Effector memory CD4-positive, alpha-beta T cell (primary cell): ENCODE measurements around the gene KRT8.

Source experiments
- DNase-seq, 3 donors: peaks; one replicate each; pipeline ENCODE4 v3.0.0-alpha.2; 2020
- H3K27ac ChIP-seq: 2 replicates; pipeline ENCODE4 v1.7.0; 2013; ENCODE audit warnings: mild to moderate bottlenecking, low read length, moderate library complexity; ENCODE audit not compliant: insufficient read depth, poor library complexity, severe bottlenecking
- H3K27me3 ChIP-seq: replicated peaks from 2 replicates; pipeline ENCODE4 v1.7.0; 2013; ENCODE audit warnings: mild to moderate bottlenecking, low read length; ENCODE audit not compliant: insufficient read depth, control insufficient read depth, poor library complexity, severe bottlenecking
- H3K36me3 ChIP-seq: 2 replicates; pipeline ENCODE4 v1.7.0; 2013; ENCODE audit warnings: mild to moderate bottlenecking, low read length, moderate library complexity; ENCODE audit not compliant: control insufficient read depth, insufficient read depth
- H3K4me1 ChIP-seq: 2 replicates; pipeline ENCODE4 v1.7.0; 2013; ENCODE audit warnings: low read length, mild to moderate bottlenecking; ENCODE audit not compliant: control insufficient read depth, insufficient read depth, poor library complexity, severe bottlenecking
- H3K4me3 ChIP-seq: 2 replicates; pipeline ENCODE4 v1.7.0; 2013; ENCODE audit warnings: low read length, low read depth, mild to moderate bottlenecking; ENCODE audit not compliant: insufficient read depth, poor library complexity, severe bottlenecking
- H3K9me3 ChIP-seq: 2 replicates; pipeline ENCODE4 v1.7.0; 2013; ENCODE audit warnings: mild to moderate bottlenecking, low read length, moderate library complexity; ENCODE audit not compliant: control insufficient read depth

The KRT8 gene

DNA sequence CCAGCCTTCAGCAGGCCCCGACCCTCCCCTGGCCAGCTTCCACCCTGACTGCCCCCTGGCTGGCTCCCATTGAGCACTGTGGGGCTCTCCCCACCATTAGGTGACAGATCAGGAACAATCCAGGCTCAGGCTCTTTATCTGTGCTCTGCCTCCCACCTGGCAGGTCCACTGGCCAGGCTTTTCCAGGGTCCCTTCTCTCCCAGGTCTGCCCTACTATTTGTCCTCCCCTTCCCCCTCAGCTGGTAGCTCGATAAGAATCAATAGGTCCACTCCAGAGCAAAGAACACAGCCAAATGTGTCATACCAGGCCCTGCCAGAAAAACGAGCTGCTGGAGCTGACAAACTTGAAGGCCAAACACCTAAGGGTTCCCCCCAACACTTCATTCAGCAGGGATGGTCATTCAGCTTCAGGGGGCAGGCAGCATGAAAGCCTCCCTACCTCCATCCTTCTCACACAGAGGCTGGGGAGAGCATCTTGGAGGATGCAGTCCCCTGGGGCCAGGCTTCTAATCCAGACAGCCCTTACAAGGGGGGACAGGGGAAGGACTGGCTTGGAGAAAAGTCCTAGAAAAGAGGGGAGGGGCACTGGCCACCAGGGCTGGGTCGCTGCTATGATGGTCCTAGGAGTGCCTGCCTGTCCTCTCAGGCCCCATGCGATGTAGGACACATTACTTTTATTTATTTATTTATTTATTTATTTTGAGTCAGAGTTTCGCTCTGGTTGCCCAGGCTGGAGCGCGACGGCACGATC lies 42.1 kb upstream of the KRT8 start:
- H3K27me3 ChIP-seq: no peaks in the 10 kb centered on the region
- no peak for DNase-seq
- peaks cover 8% of the 10 kb centered on the region for H3K4me1 ChIP-seq
- H3K9me3 ChIP-seq: no peaks in the 10 kb centered on the region
- H3K27ac ChIP-seq: no peak overlapping the region
- H3K36me3 ChIP-seq: no peaks in the 10 kb centered on the region
- no peak overlapping the region for H3K4me3 ChIP-seq

- Histone ChIP-seq H3K4me3 (no peak overlapping the region), H3K36me3 (no peaks in the 10 kb centered on the region), H3K27me3 (no peaks in the 10 kb centered on the region), H3K27ac (no peak overlapping the region), H3K9me3 (no peaks in the 10 kb centered on the region), H3K4me1 (peaks cover 8% of the 10 kb centered on the region)
- DNase-seq: no peak
These were observed 41.5 kb upstream of the KRT8 start for GRCh38 chr12:52946334-52946733.

DNA sequence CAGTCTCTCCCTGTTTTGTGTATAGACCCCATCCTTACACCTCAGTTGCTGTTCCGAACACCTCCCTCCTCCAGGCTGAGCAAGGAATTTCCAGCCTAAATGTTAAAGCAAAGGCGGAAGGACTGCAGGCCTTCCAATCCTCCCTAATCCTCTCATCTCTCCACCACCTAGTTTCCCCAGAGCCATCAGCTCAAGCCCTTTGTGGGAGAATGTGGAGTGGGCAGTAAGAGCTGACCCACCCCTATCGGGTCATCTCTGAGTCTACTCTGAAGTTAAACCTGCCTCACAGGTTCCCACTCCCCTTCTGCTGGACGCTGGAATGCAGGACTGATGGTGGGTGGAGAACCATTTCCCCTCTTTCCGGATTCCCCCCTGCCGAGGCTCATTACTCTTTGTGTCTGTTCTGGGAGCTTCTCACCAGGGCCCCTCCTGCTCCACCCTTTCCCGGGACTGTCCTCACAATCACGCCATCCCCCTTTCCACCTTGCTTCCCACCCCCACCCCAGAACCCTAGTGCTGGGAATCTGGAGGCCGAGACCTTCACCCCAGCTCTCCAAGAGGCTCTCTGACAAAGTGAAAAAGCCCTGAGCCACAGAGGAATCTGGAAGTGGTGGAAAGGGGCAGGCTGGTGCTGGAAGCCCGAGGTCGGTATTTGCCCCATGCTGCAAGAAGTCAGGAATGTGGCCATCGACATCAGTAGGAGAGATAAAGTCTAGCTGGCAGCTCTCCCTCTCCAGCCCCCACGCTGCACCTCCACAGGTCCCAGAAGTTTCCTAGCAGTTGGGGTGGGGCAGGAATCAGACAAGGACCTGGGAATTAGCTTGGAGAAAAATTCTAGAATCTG lies 40.7 kb upstream of the KRT8 start:
- DNase-seq: no peak
- H3K4me3 ChIP-seq: no peak overlapping the region
- peaks cover 8% of the 10 kb centered on the region for H3K4me1 ChIP-seq
- no peaks in the 10 kb centered on the region for H3K36me3 ChIP-seq
- no peak overlapping the region for H3K27ac ChIP-seq
- H3K27me3 ChIP-seq: no peaks in the 10 kb centered on the region
- H3K9me3 ChIP-seq: no peaks in the 10 kb centered on the region

- H3K27me3 ChIP-seq: no peaks in the 10 kb centered on the region
- peaks cover 8% of the 10 kb centered on the region for H3K4me1 ChIP-seq
- DNase-seq: no peak
- no peak overlapping the region for H3K4me3 ChIP-seq
- H3K36me3 ChIP-seq: no peaks in the 10 kb centered on the region
- no peak overlapping the region for H3K27ac ChIP-seq
- H3K9me3 ChIP-seq: no peaks in the 10 kb centered on the region
These were observed 40.0 kb upstream of the KRT8 start for GRCh38 chr12:52944683-52945388.

DNA sequence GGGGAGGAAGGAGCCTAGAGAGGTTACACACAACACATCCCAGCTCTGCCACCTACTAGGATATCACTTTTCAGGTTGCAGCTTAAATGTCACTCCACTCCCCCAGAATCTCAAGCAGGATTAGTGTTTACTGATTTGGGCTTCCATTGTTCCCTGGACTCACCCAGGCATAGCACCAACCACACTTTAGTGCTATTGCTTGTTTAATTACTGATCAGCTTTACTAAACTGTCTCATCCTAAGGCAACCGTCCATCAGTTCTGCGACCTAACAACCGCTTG lies 38.0 kb upstream of the KRT8 start:
- Histone ChIP-seq H3K27ac (no peak overlapping the region), H3K27me3 (no peaks in the 10 kb centered on the region), H3K36me3 (no peaks in the 10 kb centered on the region), H3K9me3 (no peaks in the 10 kb centered on the region), H3K4me3 (no peak overlapping the region), H3K4me1 (no peaks in the 10 kb centered on the region)
- no peak for DNase-seq

- Histone ChIP-seq H3K27me3 (no peaks in the 10 kb centered on the region), H3K36me3 (no peaks in the 10 kb centered on the region), H3K27ac (no peak overlapping the region), H3K4me1 (no peaks in the 10 kb centered on the region), H3K9me3 (no peaks in the 10 kb centered on the region), H3K4me3 (no peak overlapping the region)
- no peak for DNase-seq
These were observed 37.4 kb upstream of the KRT8 start for GRCh38 chr12:52942066-52942900.

GRCh38 chr12:52929538-52929937 lies 24.7 kb upstream of the KRT8 start:
- no peaks in the 10 kb centered on the region for H3K9me3 ChIP-seq
- H3K4me1 ChIP-seq: no peaks in the 10 kb centered on the region
- H3K27ac ChIP-seq: no peak overlapping the region
- no peaks in the 10 kb centered on the region for H3K27me3 ChIP-seq
- no peak overlapping the region for H3K4me3 ChIP-seq
- H3K36me3 ChIP-seq: no peaks in the 10 kb centered on the region
- no peak for DNase-seq

GRCh38 chr12:52927964-52928363 lies 23.1 kb upstream of the KRT8 start:
- no peaks in the 10 kb centered on the region for H3K27me3 ChIP-seq
- H3K27ac ChIP-seq: no peak overlapping the region
- H3K4me1 ChIP-seq: no peaks in the 10 kb centered on the region
- no peak overlapping the region for H3K4me3 ChIP-seq
- H3K36me3 ChIP-seq: no peaks in the 10 kb centered on the region
- H3K9me3 ChIP-seq: no peaks in the 10 kb centered on the region
- DNase-seq: no peak

DNA sequence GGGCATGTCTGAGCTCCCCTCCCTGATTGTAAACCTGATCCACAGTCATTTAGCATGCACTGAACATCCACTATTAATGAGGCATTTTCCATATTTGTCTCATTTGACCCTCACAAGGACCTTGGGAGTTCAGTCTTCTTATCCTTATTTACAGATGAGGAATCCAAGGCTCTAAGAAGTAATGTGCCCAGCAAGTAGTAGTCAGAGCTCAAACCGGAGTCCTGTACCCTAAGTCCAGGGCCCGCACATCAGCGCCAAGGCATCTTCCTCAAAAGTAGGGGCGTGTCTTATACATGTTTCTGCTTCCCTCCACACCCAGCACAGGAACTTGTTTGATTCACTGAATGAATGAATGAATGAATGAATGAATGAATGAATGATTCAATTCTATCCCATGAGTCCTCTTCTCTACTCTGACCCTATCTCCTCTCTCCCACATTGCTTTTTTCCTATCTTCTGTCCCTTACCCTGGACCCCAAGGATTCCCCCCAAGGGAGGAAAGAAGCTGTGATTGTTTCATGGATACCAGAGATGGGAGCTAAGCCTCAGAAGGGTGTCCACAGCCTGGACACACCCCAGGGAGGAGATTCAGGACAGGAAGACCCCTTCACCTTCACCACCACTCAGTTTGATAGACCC lies 21.8 kb upstream of the KRT8 start:
- DNase-seq: no peak
- H3K27me3 ChIP-seq: no peaks in the 10 kb centered on the region
- no peaks in the 10 kb centered on the region for H3K36me3 ChIP-seq
- no peak overlapping the region for H3K4me3 ChIP-seq
- no peaks in the 10 kb centered on the region for H3K4me1 ChIP-seq
- H3K9me3 ChIP-seq: no peaks in the 10 kb centered on the region
- H3K27ac ChIP-seq: no peak overlapping the region
